NCI-H1105 treated with DMSO at 0.1 percent for 48 hours (cell line): ENCODE measurements around the gene SRPK2.
"Not testable (repeated sequence)": the region's sequence is repeated elsewhere in the genome, so short reads cannot be mapped to it uniquely, and the experiment has no call there.

Experiments
- DNase-seq: peaks from one replicate; lab custom pipeline; 2025; lab: John Stamatoyannopoulos, UW

SRPK2 gene

DNA sequence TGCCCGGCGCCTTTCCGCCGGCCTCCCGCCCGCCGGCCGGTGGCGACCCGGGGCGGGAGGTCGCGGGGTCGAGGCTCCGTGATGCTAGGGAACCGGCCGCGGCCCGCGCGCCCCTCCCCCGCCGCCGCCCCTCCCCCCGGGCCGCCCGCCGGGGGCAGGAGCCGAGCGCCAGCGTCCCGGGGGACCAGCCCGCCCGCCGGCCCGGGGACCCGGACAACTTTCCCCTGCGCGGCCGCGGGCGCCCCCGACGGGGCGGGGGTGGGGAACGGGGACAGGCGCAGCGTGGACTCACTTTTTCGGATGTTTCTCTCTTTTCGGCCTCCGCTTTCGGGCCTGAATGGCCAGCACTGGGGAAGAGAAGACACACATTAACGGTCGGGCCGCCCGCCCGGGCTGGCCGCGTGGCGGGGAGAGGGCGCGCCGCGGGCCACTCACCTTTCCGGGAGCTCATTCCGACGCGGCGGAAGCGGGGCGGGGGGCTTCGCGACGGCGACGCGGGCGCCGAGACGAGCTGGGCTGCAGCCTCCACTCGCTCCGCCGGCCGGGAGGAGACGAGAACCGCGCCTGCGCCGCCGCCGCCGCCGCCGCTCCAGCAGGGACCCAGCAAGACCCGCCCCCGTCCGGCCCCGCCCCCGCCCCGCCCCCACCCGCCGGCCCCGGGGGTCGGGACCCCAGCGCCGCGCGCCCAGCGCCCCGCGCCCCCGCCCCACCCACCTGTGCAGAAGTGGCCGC is at the start of gene SRPK2:
Gene SRPK2, minus strand, starts transcription at position 566 of the 732 bp plus-strand sequence.
- peak; percentile 53 for DNase-seq

DNA sequence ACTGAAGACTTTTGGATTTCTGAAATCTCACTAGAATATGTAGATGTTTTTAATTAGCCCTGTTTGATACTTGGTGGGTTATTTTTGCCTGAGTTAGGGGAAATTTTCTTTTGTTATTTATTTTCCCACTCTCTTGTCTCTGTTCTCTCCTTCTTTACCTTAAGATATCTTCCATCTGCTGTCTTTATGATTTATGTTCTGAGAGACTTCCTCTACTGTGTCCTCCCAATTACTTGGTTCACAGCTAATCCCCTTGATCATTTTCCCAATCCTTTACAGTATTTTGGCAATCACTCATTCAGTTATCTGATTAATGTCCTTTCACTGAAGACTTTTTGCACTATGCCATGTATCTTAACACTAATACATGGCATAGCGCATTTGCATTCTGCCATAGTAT is 49.5 kb upstream of the SRPK2 start:
- DNase-seq, result no peak

DNA sequence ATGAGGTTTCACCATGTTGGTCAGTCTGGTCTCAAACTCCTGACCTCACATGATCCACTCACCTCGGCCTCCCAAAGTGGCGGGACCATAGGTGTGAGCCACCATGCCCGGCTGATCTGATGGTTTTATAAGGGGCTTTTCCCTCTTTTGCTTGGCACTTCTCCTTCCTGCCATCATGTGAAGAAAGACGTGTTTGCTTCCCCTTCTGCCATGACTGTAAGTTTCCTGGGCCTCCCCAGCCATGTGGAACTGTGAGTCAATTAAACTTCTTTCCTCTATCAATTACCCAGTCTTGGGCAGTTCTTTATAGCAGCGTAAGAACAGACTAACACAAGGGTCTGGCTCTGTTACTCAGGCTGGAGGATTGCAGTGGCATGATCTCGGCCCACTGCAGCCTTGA is 48.6 kb upstream of the SRPK2 start:
- not testable (repeated sequence) for DNase-seq

DNA sequence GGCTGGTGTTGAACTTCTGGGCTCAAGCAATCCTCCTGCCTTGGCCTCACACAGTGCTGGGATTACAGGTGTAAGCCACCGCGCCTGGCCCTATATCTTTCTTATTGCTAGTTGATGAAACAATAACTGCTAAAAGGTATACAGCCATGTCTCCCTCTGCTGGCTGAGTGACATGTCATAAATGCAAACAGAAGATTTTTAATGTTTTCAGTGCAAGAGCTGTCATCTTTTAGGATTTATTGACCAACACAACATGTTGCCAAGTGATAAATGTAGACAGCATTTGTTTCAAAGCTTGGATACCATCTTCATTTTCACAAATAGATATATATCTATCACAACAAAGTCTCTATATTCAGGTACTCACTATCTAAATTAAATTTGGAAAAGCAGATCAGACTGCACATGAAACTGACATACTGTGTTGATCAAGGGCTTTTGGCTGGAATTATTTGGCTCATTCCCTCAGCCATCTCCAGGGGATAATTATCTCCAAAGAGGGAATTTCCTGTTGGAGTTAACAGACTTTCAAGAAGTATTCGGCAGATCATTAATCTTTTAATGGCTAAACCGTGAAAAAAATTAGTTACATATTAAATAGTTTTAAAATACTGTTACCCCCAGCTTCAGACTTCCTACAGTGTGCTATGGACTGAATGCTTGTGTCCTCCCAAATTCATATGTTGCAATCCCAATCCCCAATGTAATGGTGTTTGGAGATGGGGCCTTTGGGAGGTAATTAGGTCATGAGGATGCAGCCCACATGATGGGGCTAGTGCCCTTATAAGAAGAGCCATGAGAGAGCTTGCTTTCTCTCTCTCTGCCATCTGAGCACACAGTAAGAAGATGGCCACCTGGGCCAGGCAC is 41.3 kb upstream of the SRPK2 start:
- DNase-seq, result peak; percentile 67

DNA sequence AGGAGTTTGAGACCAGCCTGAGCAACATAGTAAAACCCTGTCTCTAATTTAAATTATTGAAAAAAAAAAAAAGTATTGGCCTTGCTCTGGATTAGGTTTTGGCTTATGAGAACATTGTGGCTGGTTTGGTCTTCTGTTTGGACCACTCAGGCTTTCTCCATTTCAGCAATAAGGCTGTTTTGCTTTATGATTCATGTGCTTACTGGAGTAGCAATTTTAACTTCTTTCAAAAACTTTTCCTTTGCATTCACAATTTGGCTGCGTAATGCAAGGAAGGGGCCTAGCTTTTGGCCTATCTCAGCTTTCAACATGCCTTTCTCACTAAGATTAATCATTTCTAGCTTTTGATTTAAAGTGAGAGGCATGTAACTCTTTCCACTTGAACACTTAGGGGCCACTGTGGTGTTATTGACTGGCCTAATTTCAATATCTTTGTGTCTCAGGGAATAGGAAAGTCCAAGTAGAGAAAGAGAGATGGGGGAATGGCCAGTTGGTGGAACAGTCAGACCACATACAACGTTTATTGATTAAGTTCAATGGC is 38.0 kb upstream of the SRPK2 start:
- no peak for DNase-seq

DNA sequence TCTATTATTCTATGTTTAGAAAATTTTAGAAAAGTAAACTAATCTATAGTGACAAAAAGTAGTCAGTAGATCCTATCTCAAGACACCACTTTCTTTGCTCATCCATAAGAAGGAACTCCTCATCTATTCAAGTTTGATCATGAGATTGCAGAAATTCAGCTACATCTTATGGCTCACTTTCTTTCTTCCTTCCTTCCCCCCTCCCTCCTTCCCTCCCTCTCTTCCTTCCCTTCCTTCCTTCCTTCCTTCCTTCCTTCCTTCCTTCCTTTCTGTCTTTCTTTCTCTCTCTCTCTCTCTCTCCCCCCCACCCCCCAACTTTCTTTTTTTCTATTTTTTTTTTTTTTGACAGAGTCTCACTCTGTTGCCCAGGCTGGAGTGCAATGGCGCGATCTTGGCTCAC is 35.3 kb upstream of the SRPK2 start:
- no peak for DNase-seq

DNA sequence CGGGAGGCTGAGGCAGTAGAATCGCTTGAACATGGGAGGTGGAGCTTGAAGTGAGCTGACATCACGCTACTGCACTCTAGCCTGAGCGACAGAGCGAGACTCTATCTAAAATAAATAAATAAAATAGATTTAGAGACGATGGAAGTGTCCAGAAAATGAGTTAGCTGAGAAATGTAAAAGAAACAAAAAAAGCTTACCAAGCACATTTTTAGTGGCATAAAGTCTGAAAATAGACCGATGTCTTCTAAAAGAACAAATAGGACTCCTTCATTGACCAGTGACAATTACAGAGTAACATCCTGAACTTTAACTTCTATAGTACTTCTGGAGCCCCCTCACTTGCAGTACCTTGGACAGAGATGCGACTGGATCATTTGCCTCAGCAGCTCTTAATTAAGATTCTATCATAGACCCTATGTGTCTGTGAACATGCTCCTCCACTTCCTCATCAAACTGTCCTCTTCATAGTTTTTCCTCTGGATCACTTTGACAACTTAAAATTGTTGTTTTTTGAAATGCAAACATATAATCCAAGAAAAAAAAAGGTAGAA is 25.2 kb upstream of the SRPK2 start:
- no peak for DNase-seq

DNA sequence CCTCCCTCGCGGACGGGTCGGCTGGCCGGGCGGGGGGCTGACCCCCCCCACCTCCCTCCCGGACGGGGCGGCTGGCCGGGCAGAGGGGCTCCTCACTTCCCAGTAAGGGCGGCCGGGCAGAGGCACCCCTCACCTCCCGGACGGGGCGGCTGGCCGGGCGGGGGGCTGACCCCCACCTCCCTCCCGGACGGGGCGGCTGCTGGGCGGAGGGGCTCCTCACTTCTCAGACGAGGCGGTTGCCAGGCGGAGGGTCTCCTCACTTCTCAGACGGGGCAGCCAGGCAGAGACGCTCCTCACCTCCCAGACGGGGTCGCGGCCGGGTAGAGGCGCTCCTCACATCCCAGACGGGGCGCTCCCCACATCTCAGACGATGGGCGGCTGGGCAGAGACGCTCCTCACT is 22.1 kb upstream of the SRPK2 start:
- not testable (repeated sequence) for DNase-seq

DNA sequence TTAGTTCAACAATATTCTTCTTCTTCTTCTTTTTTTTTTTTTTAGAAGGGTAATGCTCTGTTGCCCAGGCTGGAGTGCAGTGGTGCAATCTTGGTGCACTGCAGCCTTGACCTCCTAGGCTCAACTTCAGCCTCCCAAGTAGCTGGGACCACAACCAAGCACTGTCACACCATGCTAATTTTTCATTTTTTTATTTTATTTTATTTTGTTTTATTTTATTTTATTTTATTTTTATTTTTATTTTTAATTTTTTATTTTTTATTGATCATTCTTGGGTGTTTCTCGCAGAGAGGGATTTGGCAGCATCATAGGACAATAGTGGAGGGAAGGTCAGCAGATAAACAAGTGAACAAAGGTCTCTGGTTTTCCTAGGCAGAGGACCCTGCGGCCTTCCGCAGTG is 21.1 kb upstream of the SRPK2 start:
- not testable (repeated sequence) for DNase-seq

DNA sequence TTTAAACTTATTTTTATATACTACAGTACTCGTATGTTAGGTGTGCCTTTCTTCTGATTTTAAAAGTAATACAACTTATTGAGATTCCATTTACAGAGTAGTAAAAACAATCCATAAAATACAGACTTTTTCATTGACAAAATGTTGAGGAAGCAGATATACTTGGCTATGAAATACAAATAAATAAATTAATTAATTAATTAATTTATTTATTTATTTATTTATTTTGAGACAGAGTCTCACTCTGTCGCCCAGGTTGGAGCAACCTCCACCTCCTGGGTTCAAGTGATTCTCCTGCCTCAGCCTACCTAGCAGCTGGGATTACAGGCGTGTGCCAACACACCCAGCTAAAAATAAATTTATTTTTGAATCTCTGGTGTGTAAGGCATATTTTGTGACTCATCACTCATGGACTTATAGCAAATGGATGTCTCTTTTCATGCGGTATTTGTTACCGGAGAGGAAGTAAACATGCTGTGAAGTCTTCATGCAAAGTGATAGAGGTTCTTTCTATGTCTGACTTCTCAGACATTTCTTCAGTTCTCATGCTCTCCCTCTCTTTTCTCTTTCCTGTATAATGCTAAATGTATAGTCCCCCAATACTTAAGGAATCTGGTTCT is 20.2 kb upstream of the SRPK2 start:
- no peak for DNase-seq

DNA sequence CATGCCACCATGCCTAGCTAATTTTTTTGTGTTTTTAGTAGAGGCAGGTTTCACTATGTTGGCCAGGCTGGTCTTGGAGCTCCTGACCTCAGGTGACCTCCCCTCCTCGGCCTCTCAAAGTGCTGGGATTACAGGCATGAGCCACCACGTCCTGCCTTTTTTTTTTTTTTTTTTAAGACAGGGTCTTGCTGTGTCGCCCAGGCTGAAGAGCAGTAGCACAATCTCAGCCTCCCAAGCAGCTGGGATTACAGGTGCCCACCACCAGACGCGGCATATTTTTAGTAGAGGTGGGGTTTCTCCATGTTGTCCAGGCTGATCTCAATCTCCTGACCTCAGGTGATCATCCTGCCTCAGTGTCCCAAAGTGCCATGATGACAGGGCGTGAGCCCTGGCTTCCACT is 14.4 kb upstream of the SRPK2 start:
- DNase-seq, result no peak

DNA sequence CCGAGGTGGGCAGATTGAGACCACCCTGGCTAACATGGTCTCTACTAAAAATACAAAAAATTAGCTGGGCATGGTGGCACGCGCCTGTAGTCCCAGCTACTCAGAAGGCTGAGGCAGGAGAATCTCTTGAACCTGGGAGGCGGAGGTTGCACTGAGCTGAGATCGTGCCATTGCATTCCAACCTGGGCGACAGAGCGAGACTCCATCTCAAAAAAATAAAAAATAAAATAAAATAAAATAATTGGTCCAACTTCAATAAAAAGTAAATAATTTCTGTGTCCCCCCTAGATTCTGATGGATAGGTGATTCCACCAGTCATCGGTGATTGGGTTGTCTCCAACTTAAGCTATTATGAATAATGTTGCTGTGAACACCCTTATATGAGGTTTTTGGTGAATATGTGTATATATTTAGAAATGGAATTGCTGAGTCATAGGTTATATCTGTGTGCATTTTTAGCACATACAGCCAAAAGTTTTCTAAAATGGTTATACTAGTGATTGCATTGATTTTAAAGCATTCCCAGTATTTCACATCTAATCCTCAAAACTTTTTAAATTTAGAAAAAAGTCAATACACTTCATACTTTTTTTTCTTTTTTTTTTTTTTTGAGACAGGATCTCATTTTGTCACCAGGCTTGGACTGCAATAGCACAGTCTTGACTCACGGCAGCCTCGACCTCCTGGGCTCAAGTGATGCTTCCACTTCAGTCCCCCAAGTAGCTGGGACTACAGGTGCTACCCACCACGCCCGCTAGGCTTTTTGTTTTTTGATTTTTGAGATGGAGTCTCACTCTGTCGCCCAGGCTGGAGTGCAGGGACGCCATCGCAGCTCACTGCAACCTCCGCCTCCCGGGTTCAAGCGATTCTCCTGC is 13.7 kb upstream of the SRPK2 start:
- DNase-seq, result no peak

DNA sequence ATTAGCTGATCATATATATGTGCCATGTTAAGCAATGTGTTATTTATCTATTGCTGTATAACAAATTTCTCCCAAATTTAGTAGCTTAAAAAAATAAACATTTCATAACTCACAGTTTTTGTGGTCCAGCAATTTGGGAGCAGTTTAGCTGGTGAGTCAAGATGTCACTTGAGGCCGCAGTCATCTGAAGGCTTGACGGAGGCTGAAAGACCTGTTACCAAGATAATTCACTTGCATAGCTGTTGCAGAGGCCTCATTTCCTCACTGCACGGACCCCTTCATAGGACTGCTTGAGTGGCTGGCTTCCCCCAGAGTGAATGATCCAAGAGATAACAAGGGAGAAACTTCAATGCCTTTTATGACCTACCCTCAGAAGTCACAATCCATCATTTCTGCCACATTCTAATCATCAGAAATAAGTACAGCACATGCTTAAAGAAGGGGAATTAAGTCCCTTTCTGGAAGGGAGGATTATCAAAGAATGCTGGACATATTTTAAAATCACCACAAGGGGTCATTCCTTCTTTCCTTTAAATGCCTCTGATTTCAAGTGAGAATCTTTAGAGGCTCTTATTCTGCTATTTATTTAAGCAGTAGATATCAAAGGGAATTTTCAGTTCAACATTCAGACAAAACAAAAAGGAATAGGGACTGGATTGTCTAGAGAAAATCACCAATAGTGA is 10.5 kb upstream of the SRPK2 start:
- DNase-seq, result no peak

DNA sequence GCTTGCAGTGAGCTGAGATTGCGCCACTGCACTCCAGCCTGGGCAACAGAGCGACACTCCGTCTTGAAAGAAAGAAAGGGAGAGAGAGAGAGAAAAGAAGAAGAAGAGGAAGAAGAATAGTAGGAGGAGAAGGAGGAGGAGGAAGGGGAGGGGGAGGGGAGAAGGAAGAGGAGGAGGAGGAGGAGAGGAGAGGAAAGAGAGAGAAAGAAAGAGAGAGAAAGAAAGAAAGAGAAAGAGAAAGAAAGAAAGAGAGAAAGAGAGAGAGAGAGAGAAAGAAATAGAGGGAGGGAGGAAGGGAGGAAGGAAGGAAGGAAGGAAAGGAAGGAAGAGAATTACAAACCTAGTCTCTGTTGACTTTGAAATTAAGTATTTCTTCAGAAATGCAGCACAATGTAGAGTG is 7.8 kb upstream of the SRPK2 start:
- DNase-seq, result no peak

DNA sequence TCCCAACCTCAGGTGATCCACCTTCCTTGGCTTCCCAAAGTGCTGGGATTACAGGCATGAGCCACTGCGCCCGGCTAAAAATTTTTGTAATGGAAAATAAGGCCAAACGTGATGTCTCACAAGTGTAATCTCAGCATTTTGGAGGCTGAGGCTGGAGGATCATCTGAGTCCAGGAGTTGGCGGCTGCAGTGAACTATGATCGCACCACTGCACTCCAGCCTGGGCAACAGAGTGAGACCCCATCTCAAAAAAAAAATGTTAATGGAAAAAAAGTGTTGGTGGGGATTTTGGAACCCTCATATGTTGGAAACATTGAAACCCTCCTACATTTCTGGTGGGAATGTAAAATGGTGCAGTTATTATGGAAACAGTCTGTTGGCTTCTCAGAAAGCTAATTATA is 2.7 kb upstream of the SRPK2 start:
- no peak for DNase-seq

DNA sequence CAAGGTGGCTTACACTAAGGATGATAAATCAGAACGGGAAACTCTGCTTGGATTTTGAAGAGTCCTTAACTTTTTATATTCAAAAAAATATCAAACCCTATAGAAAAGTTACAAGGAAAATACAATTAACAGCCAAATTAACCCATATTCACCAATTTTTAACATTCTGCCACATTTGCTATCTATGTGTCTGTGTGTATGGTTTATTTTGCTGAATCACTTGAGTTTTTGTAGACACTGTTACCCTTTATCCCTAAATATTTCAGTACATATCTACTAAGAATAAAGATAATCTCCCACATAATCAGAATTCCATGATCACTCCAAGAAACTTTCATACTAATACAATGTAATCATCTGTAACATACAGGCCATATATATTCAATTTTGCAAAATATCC is 1.2 kb upstream of the SRPK2 start:
- DNase-seq, result no peak

DNA sequence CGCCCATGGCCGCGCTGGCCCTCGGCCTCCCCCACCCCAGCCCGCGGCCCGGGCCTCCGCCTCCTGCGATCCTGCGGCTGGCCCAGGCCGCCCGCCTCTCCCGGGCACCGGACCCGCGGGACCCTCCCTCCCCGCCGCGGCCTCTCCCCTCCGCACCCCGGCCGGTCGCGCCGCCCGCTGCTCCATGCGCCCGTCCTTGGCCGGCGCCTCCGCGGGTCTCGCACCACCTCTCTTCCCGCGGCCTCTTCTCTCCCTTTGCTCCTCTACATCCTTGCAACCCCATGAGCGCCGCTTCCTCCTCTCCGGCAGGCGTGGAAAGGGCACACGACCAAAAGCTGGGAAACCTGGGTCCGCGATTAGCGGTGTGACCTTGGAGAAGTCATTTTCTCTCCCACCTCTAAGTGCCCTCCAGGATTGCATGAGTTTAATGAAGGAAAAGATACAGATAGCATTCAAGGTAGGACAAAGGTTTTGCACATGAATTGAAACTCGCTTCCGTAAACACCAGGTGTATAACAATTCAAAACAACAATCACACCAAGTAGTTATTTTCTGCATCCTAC is 448 bp upstream of the SRPK2 start:
- no peak for DNase-seq

DNA sequence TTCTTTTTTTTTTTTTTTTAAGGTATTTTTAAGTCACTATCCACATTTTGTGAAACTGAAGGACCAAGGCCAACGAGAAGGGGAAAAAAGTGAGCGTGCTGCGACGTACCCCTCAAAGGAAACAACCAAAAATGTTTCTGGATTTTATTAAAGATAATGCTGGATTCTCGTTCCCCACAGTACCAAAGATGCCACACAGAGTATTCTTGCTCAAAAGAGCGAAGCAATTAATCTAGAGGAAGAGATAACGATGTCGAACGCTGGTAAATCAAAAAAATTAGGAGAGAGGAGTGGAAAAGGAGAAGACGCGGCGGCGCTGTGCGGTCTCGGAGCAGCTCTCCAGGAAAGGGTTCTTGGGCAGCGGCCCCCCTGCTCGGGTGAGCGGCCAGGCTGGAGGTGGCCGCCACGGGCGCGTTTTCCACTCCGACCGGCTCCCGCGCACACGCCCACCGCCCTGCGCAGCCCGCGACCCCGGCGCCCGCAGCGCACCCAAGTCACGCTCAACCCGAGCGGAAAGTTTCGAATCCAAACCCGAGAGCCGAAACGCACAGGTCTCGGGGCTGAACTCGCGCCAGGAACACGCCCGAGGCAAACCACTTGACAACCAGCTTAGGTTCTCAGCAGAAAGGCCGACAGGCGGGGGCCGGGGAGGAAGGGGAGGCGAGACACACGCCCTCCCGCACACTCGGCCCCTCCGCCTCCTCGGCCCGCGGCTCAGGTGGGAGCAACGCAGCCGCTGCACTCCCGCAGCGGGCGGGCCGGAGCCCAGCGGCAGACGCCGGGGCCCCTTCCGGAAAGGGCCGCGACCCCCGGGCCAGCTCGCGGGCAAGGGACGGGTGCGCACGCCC is 989 bp downstream of the SRPK2 start:
- peak; percentile 53 for DNase-seq

DNA sequence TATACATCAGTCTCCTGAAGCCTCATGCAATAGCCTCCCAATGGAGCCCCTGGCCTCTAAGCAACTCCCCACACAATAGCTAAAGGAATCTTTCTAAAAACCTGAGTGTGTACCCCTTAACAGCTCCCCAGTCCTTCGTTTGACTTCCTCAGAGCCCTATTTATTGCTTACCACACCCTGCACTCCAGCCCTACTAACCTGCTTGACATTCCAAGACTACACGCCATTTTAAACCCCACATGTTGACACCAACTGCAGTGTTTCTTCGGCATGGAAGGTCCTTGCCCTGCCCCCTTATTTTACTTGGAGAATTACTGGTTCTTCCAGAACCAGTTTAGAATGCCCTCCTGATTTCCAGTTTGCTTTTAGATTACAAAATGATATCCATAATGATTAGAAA is 10.8 kb downstream of the SRPK2 start:
- no peak for DNase-seq
